Endothelial cell of umbilical vein (primary cell): ENCODE results near the gene CENPQ. TPM values are rescaled to one million over a fixed set of nuclear protein-coding genes. Genes with fewer than 3 reads are reported as not detected.

Experiments used
- BruUV-seq: library from RNA; stranded (reverse); fragments of 400-500 nt; replicated peaks from 2 replicates; lab custom pipeline; 2021; lab: Mats Ljungman, UMichigan
- CTCF ChIA-PET: fragments of 300-600, 350-600 bp; sonication (Branson Sonifier 250); formaldehyde crosslinking; loops from one replicate; lab custom pipeline; 2021; ENCODE audit warnings: antibody characterized with exemption, inconsistent platforms; lab: Charles Lee
- POLR2A ChIA-PET: fragments of 300-600, 350-600 bp; sonication (Branson Sonifier 250); formaldehyde crosslinking; loops from one replicate; lab custom pipeline; 2021; ENCODE audit warnings: antibody characterized with exemption, inconsistent platforms; lab: Charles Lee
- DNase-seq: peaks from one replicate; pipeline ENCODE4 v3.0.0-alpha.2; 2011; ENCODE audit warnings: low read depth, low spot score
- FAIRE-seq: peaks from 2 replicates; lab custom pipeline; 2011; peaks lifted over from hg19 to GRCh38; lab: Jason Lieb, UNC
- H2AFZ ChIP-seq: 2 replicates; pipeline ENCODE4 v1.6.0; 2012; ENCODE audit warnings: low read depth, low read length, control low read depth, inconsistent platforms
- H3K27ac ChIP-seq: 2 replicates; pipeline ENCODE4 v1.5.1; 2011; ENCODE audit warnings: low read depth, mild to moderate bottlenecking, control low read depth, low read length, moderate library complexity; ENCODE audit not compliant: insufficient read depth
- H3K27me3 ChIP-seq, 2 experiments: 2 replicates each; pipeline versions ENCODE4 v1.6.0 to v1.6.1; 2011; ENCODE audit warnings: low read length in 2 of 2, mixed read lengths in 1 of 2; ENCODE audit not compliant: control insufficient read depth in 2 of 2, insufficient read depth in 2 of 2
- H3K36me3 ChIP-seq, 2 experiments: 2 replicates in 1 of 2; 3 replicates in 1 of 2; pipeline ENCODE4 v1.5.1; 2011; ENCODE audit warnings: low read length in 2 of 2, mild to moderate bottlenecking in 1 of 2, moderate library complexity in 1 of 2; ENCODE audit not compliant: control insufficient read depth in 2 of 2, insufficient read depth in 2 of 2; ENCODE audit errors: extremely low read depth in 1 of 2
- H3K4me1 ChIP-seq: 3 replicates; pipeline ENCODE4 v1.5.1; 2011; ENCODE audit warnings: mild to moderate bottlenecking, low read length; ENCODE audit not compliant: control insufficient read depth, insufficient read depth; ENCODE audit errors: extremely low read depth
- H3K4me2 ChIP-seq: 2 replicates; pipeline ENCODE4 v1.6.1; 2011; ENCODE audit warnings: low read length, control low read depth, mixed read lengths; ENCODE audit not compliant: insufficient read depth
- H3K4me3 ChIP-seq, 3 experiments: fragments of 200-600 bp in 1 of 3; sonication (generic), shearing (Covaris generic) in 1 of 3; replicated peaks in 1 of 3; 2 replicates each; pipeline ENCODE4 v1.5.1; 2011 to 2016; ENCODE audit warnings: control low read depth in 3 of 3, low read length in 3 of 3, mild to moderate bottlenecking in 2 of 3, inconsistent platforms in 1 of 3, low read depth in 1 of 3, moderate library complexity in 1 of 3; ENCODE audit not compliant: insufficient read depth in 1 of 3
- H3K79me2 ChIP-seq: 2 replicates; pipeline ENCODE4 v1.6.0; 2012; ENCODE audit warnings: low read length, inconsistent platforms; ENCODE audit not compliant: control insufficient read depth, insufficient read depth
- H3K9ac ChIP-seq: replicated peaks from 2 replicates; pipeline ENCODE3; 2011; ENCODE audit warnings: low read length, control low read depth; ENCODE audit not compliant: insufficient read depth; ENCODE audit errors: extremely low read depth
- H3K9me1 ChIP-seq: replicated peaks from 3 replicates; pipeline ENCODE4 v1.6.0; 2011; ENCODE audit warnings: mild to moderate bottlenecking, low read length; ENCODE audit not compliant: control insufficient read depth, insufficient read depth; ENCODE audit errors: extremely low read depth
- H3K9me3 ChIP-seq: replicated peaks from 2 replicates; pipeline ENCODE4 v1.5.1; 2012; ENCODE audit warnings: low read length, inconsistent platforms; ENCODE audit not compliant: control insufficient read depth, insufficient read depth
- H4K20me1 ChIP-seq: replicated peaks from 2 replicates; pipeline ENCODE3; 2011; ENCODE audit warnings: mild to moderate bottlenecking, low read length; ENCODE audit not compliant: control insufficient read depth, insufficient read depth; ENCODE audit errors: extremely low read depth
- CTCF ChIP-seq, 2 donors: IDR thresholded peaks; 1 replicate in 1 of 2; 2 replicates in 1 of 2; pipeline ENCODE4 v1.5.1; 2011; ENCODE audit warnings: low read length in 2 of 2, mild to moderate bottlenecking in 2 of 2, moderate library complexity in 2 of 2, control low read depth in 1 of 2, inconsistent platforms in 1 of 2, low read depth in 1 of 2; ENCODE audit not compliant: insufficient read depth in 1 of 2; ENCODE audit errors: extremely low read depth in 1 of 2
- EZH2 ChIP-seq: IDR thresholded peaks from 2 replicates; pipeline ENCODE4 v1.6.1; 2012; ENCODE audit warnings: borderline replicate concordance, low read depth, mild to moderate bottlenecking, moderate library complexity, low read length, inconsistent platforms; ENCODE audit not compliant: severe bottlenecking
- FOS ChIP-seq: IDR thresholded peaks from 2 replicates; pipeline ENCODE4 v1.6.1; 2011; ENCODE audit warnings: mild to moderate bottlenecking, low read length, moderate library complexity, borderline replicate concordance; ENCODE audit not compliant: insufficient read depth
- GATA2 ChIP-seq: IDR thresholded peaks from 2 replicates; pipeline ENCODE4 v1.7.0; 2011; ENCODE audit warnings: low read depth, mild to moderate bottlenecking, moderate library complexity, mixed read lengths, low read length; ENCODE audit not compliant: insufficient read length, insufficient read depth
- JUN ChIP-seq: IDR thresholded peaks from 2 replicates; pipeline ENCODE4 v1.6.1; 2011; ENCODE audit warnings: borderline replicate concordance, low read depth; ENCODE audit not compliant: insufficient read length, insufficient read depth
- MYC ChIP-seq: IDR thresholded peaks from one replicate; pipeline ENCODE4 v1.6.1; 2011; ENCODE audit warnings: mild to moderate bottlenecking, low read depth, low read length
- POLR2A ChIP-seq: IDR thresholded peaks from 2 replicates; pipeline ENCODE4 v1.6.1; 2012; ENCODE audit warnings: low read depth, mild to moderate bottlenecking, control low read depth, low read length
- POLR2AphosphoS5 ChIP-seq: IDR thresholded peaks from 2 replicates; pipeline ENCODE4 v1.6.1; 2012; ENCODE audit warnings: low read depth, mild to moderate bottlenecking, control low read depth, low read length, moderate library complexity; ENCODE audit not compliant: insufficient read depth
- dilution Hi-C: fragments of 300-500 bp; cut with MboI; formaldehyde crosslinking; loops from one replicate; pipeline ENCODE4 v1.15.0; 2019; ENCODE audit warnings: low sequenced_read_pairs; ENCODE audit not compliant: extremely low pct_ligation_motif_present
- intact Hi-C: fragments of 100-400 bp; cut with micrococcal nuclease; formaldehyde crosslinking; loops from one replicate; pipeline ENCODE4 v1.10.0; 2022
- polyA plus RNA-seq, 4 experiments: library from polyadenylated mRNA; depleted of rRNA in 3 of 4; stranded (reverse) in 3 of 4; unstranded in 1 of 4; fragments of >200 nt; gene quantifications; 2 replicates each; pipeline versions ENCODE4 v1.2.1 to v1.2.3, GENCODE V29; 2011 to 2012; ENCODE audit warnings: missing spikeins in 1 of 4
- total RNA-seq: library from RNA; stranded (reverse); gene quantifications from 2 replicates; pipeline ENCODE4 v1.2.3, GENCODE V29; 2021
- TF ChIP-seq, protein P1 (sequence below): IDR thresholded peaks from 2 replicates; pipeline ENCODE4 v1.6.1; 2011; ENCODE audit not compliant: insufficient read depth, insufficient read length

The CENPQ gene
- total and polyA plus RNA-seq, 2 donors (not counting 3 experiments of a cell fraction or from before 2014, with no cell fraction given): 3.3 to 8.0 TPM

- Histone ChIP-seq H3K4me1 (no peaks in the 10 kb centered on the region), H3K27ac (no peak overlapping the region), H2AFZ (no peak overlapping the region), H3K9me1 (no peaks in the 10 kb centered on the region), H3K79me2 (no peaks in the 10 kb centered on the region), H3K9me3 (no peaks in the 10 kb centered on the region), H4K20me1 (no peaks in the 10 kb centered on the region), H3K9ac (no peak overlapping the region), H3K27me3 (peaks cover 4 to 12% of the 10 kb centered on the region in 2 experiments), H3K4me3 (no peak overlapping the region), H3K36me3 (no peaks in the 10 kb centered on the region), H3K4me2 (no peak overlapping the region)
- POLR2A ChIA-PET: no interaction called here
- FAIRE-seq: no peak
- no peak for DNase-seq
- CTCF ChIA-PET: interaction anchor here (1.0 to 1.2 kb wide), 2 partner anchors 9 to 102 kb away, joined by 3 to 5 read pairs; no protein-coding TSS in a partner anchor
- BruUV-seq: no TSS peak
- dilution Hi-C loops (no loop called here), intact Hi-C loops (no loop called here)
- TF ChIP-seq, protein P1, sequence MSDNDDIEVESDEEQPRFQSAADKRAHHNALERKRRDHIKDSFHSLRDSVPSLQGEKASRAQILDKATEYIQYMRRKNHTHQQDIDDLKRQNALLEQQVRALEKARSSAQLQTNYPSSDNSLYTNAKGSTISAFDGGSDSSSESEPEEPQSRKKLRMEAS: no peak
- TF ChIP-seq GATA2: no peak
- no peak for TF ChIP-seq FOS
- TF ChIP-seq JUN: no peak
- no peak for TF ChIP-seq EZH2
- no peak for TF ChIP-seq POLR2A
- no peak for TF ChIP-seq CTCF (IDR thresholded peaks at IDR 0.05; ENCODE audit: extremely low read depth in 1 of 2, insufficient read depth in 1 of 2, low read depth in 1 of 2, low read length in 2 of 2)
- no peak for TF ChIP-seq POLR2AphosphoS5
- no peak for TF ChIP-seq MYC
Observed at GRCh38 chr6:49522710-49523593, 59.8 kb downstream of the CENPQ start.
